HG03521 (cell line): Measurements from ENCODE around the gene CELA3A.
"Not testable (repeated sequence)": the region's sequence is repeated elsewhere in the genome, so short reads cannot be mapped to it uniquely, and the experiment has no call there.

ENCODE experiments used
- ATAC-seq: cut with Tn5 transposase; IDR thresholded peaks from one replicate; pipeline ENCODE4 v1.9.1; 2021; ENCODE audit warnings: mild to moderate bottlenecking, moderate library complexity; ENCODE audit not compliant: unreplicated experiment

CELA3A gene

GRCh38 chr1:22012752-22013151, 11.3 kb downstream of the CELA3A start:
- not testable (repeated sequence) for ATAC-seq

DNA sequence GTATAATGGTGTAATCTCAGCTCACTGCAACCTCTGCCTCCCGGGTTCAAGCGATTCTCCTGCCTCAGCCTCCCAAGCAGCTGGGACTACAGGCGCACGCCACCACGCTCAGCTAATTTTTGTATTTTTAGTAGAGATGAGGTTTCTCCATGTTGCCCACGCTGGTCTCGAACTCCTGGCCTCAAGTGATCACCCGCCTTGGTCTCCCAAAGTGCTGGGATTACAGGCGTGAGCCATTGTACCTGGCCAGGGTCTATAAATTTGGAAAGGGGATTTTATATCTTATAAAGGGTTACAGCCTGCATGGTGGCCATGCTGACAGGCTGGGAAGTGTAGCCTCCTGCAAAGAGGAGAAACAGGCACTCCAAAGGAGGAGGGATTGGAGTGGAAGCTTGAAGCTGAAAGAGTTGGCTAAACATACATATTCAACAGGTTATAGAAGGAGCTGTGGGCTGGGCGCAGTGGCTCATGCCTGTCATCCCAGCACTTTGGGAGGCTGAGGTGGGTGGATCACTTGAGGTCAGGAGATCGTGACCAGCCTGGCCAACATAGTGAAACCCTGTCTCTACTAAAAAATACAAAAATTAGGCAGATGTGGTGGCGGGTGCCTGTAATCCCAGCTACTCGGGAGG, 13.2 kb downstream of the CELA3A start:
- ATAC-seq = not testable (repeated sequence)

DNA sequence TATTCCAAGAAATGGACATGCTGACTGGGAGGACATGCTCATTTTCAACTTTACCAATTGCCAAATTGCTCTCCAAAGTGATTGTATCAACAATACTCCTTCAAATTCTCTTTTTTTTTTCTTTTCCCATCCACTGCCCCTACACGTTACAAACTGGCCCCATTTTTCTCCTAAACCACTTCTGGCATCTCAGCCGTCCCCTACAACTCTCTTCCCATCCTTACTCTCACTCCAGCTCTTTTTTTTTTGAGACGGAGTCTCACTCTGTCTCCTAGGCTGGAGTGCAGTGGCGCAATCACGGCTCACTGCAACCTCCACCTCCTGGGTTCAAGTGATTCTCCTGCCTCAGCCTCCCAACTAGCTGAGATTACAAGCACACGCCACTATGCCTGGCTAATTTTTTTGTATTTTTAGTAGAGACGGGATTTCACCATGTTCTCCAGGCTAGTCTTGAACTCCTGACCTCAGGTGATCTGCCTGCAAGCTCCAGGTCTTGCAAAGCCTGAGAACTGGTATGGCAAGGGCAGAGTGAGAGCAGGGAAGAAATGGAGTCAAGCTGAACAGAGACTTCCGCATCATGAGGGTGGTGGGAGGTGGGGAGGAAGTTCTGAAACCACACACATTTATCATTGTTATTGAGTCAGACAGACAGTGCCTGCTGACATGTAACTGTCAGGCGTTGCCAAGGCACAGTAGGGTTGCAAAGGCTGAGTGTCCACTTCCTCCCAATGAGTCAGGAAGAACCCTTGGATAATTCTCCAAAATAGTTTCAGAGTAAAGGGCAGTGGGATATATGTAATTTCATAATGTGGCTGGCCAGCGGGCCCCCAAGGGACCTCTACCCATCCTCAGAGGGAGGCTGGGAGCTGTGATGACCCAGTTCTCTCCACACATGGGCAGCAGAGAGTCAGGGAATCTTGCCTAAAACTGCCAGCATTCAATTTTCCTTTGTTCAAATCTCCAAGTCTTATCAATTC, 17.4 kb downstream of the CELA3A start:
- no peak for ATAC-seq

DNA sequence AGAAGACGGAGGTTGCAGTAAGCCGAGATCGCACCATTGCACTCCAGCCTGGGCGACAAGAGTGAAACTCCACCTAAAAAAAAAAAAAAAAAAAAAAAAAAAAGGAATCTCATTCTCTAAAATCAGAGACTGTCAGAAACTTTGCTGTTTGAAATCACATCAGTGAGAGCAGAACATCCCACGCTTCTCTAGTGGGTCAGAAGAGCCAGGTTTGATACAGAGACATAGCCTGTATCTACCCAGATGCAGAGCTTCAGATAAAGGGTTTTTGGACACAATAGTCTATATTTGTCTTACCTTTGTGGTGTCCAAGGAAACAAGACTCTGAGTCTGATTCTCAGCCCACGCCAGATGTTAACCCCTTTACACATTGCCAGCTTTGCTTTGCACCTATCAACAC, 19.6 kb downstream of the CELA3A start:
- no peak for ATAC-seq

DNA sequence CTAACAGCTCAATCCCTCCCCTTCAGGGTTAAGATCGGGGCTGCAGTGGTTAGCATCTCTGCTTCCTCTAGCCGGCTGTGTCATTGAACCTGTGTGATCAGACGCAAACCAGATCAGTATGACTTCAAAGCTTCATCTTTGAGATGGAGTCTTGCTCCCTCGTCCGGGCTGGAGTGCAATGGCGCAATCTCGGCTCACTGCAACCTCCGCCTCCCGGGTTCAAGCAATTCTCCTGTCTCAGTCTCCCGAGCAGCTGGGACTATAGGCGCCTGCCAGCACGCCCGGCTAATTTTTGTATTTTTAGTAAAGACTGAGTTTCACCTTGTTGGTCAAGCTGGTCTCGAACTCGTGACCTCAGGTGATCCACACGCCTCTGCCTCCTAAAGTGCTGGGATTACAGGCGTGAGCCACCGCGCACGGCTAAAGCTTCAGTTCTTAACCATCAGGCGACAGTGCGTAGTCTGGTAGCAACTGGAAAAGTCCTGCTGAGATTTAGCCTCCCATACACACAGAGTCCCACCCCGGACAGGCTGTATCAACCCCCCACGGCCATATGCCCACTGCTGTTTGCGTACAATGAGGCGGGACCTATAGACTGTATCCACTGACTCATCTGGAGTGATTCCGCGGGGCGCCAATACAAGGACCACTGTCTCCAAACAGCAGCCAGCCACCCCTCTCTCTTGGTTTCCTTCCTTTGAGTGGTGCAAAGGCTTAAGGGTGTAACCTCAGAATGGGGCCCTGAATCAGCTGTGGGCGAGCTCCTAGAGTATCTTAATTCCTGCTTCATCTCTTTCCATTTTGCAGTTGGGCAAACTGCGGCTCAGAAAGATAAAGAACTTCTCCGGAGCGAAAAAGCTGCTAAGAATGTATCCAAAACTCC, 23.3 kb downstream of the CELA3A start:
- ATAC-seq = peak; percentile 36

- ATAC-seq = peak; percentile 69
These were observed 24.1 kb downstream of the CELA3A start for GRCh38 chr1:22025368-22026155.

DNA sequence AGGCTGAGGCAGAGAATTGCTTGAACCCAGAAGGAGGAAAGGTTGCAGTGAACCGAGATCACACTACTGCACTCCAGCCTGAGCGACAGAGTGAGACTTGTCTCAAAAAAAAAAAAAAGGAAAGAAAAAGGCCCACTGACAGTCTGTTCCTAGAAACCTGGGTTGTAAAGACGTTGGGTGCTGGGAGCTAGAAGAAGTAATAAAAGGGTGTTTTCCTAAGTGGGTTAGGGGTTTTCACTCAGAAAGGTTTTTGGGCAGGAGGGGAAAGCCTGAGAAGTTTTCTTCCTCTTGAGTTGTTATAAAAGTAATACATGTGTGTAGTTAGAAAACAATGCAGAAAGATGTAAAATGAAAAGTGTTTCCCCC, 25.4 kb downstream of the CELA3A start:
- no peak for ATAC-seq

- ATAC-seq = no peak
These were observed 28.6 kb downstream of the CELA3A start for GRCh38 chr1:22030057-22030456.

DNA sequence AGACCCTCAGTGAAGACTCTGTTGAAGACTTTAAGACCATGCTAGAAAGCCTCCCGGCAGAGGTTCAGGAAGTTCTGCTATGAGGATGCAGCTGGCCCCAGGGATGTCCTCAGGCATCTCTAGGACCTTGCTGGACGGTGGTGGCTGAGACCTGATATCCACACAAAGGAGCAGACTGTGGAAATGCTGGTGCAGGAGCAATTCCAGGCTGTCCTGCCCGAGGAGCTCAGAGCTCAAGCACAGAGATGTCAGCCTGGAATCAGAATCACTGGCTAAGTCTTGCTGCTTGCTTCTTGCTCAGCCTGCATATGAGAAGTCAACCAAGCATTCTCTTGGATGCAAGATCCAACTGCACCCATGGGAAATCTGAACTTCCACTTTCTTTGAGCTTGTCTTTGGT, 29.0 kb downstream of the CELA3A start:
- ATAC-seq = no peak

- ATAC-seq = no peak
These were observed 29.9 kb downstream of the CELA3A start for GRCh38 chr1:22031214-22031962.

- not testable (repeated sequence) for ATAC-seq
These were observed 33.4 kb downstream of the CELA3A start for GRCh38 chr1:22034834-22035233.

DNA sequence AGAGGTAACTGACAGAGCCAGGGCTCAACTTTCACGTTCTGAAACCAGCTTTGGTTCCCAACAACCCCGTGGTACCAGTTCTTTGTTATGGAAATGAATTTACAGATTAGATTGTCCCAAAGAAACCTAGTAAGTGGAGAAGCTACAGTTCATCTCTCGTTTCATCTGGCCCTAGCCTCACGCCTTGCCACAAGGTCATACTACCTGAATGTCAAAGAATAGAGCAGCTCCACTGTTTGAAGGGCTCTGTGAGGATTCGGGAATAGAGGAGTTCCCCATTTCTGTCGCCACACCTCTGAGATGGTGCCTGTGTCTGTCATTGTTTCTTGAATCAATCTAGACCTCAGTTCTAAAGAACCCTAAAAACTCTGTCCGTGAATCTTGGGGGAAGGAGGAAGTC, 36.1 kb downstream of the CELA3A start:
- ATAC-seq = no peak

GRCh38 chr1:22038036-22038435, 36.6 kb downstream of the CELA3A start:
- no peak for ATAC-seq

DNA sequence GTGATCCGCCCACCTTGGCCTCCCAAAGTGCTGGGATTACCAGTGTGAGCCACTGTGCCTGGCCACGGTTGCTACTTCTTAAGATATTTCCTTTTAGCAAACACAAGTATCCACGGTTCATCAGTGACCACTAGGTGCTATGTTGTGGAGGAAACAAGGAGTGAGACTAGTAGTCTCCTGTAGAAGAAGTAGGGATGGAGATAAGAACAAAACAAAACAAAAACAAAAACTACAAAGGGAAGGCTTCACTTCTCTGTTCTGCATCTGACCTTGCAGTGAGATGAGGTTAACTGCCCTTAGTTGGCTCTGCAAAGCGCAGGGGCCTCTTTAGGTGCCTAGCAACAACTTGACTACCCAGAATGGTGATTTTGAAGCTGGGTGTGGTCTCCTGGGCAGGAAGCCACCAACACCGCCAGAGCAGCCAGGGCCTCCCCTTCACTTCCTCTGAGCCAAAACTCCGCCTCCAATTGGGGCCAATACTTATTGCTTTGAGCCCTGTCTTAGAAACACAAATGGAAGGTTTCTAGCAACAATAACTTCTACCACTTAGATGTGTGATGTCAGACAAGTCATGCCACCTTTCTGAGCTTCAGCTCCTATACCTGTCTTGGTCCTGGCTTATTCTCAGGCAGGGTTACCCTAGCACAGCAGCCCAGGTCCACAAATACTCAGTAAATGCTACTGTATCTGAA, 38.3 kb downstream of the CELA3A start:
- ATAC-seq = peak; percentile 97

- ATAC-seq = no peak
These were observed 38.8 kb downstream of the CELA3A start for GRCh38 chr1:22040286-22040623.

GRCh38 chr1:22041505-22041904, 40.0 kb downstream of the CELA3A start:
- no peak for ATAC-seq

GRCh38 chr1:22043198-22043769, 41.8 kb downstream of the CELA3A start:
- ATAC-seq = no peak

- no peak for ATAC-seq
These were observed 43.4 kb downstream of the CELA3A start for GRCh38 chr1:22044690-22045420.
